ENCODE results near the gene TBX1. TPM values are rescaled to one million over a fixed set of nuclear protein-coding genes. Genes with fewer than 3 reads are reported as not detected.

The TBX1 gene
- total RNA-seq, 1 experiment from 2014 or later = 5.3 TPM

GRCh38 chr22:19730198-19730597, 30.4 kb upstream of the TBX1 start:
- Mint-ChIP-seq H3K27ac (ENCODE audit: unreplicated experiment) (no peak overlapping the region), H3K4me3 (ENCODE audit: unreplicated experiment) (peak overlapping the region; percentile 79), H3K36me3 (ENCODE audit: insufficient read depth, unreplicated experiment) (peaks cover 4% of the 10 kb centered on the region), H3K9me3 (ENCODE audit: unreplicated experiment) (no peaks in the 10 kb centered on the region), H3K4me1 (ENCODE audit: low read depth, unreplicated experiment) (no peaks in the 10 kb centered on the region), H3K27me3 (ENCODE audit: insufficient read depth, unreplicated experiment) (peaks cover 16% of the 10 kb centered on the region)
- H3K27me3 ChIP-seq (replicated peaks; ENCODE audit: control insufficient read depth, insufficient read depth, low read length) = no peaks in the 10 kb centered on the region
- peak overlapping the region; percentile 52 for H3K4me3 ChIP-seq (ENCODE audit: low read depth, low read length)
- no peaks in the 10 kb centered on the region for H3K36me3 ChIP-seq (ENCODE audit: control insufficient read depth, insufficient read depth, low read length)
- H3K4me1 ChIP-seq = peaks cover 13% of the 10 kb centered on the region
- no peak for TF ChIP-seq CTCF (IDR thresholded peaks at IDR 0.05; ENCODE audit: insufficient read depth in 1 of 2, low read depth in 1 of 2, low read length in 1 of 2, severe bottlenecking in 1 of 2, unreplicated experiment in 1 of 2)
- ChIA-PET POLR2A (no interaction called here), CTCF (interaction anchor here (0.6 to 2.3 kb wide), 29 partner anchors 12 to 633 kb away, joined by 3 to 33 read pairs (median 4); partner anchors contain the start of gene TBX1)
- BruUV-seq (replicated peaks) = no TSS peak
- no peaks in the 10 kb centered on the region for H3K9me3 ChIP-seq
- intact Hi-C loops (cut with micrococcal nuclease; ENCODE audit: unreplicated experiment) = loop anchor here (1.0 to 2.0 kb wide), 3 partner anchors 23 to 180 kb away; partner anchors contain the start of genes GNB1L and RTL10
- DNase-seq = no peak

GRCh38 chr22:19730655-19731360, 29.8 kb upstream of the TBX1 start:
- CTCF ChIA-PET = interaction anchor here (0.6 to 2.3 kb wide), 30 partner anchors 12 to 634 kb away, joined by 3 to 33 read pairs (median 4); partner anchors contain the start of gene TBX1
- peak overlapping the region; percentile 79 for H3K4me3 Mint-ChIP-seq (ENCODE audit: unreplicated experiment)
- Histone ChIP-seq H3K27me3 (replicated peaks; ENCODE audit: control insufficient read depth, insufficient read depth, low read length) (no peaks in the 10 kb centered on the region), H3K4me1 (peaks cover 13% of the 10 kb centered on the region), H3K4me3 (ENCODE audit: low read depth, low read length) (peak overlapping the region; percentile 52), H3K36me3 (ENCODE audit: control insufficient read depth, insufficient read depth, low read length) (no peaks in the 10 kb centered on the region), H3K9me3 (no peaks in the 10 kb centered on the region)
- H3K4me1 Mint-ChIP-seq (ENCODE audit: low read depth, unreplicated experiment) = no peaks in the 10 kb centered on the region
- peak; percentile 89 to 93 for TF ChIP-seq CTCF (IDR thresholded peaks at IDR 0.05; ENCODE audit: insufficient read depth in 1 of 2, low read depth in 1 of 2, low read length in 1 of 2, severe bottlenecking in 1 of 2, unreplicated experiment in 1 of 2)
- H3K36me3 Mint-ChIP-seq (ENCODE audit: insufficient read depth, unreplicated experiment) = peaks cover 4% of the 10 kb centered on the region
- POLR2A ChIA-PET = no interaction called here
- no peaks in the 10 kb centered on the region for H3K9me3 Mint-ChIP-seq (ENCODE audit: unreplicated experiment)
- peaks cover 11% of the 10 kb centered on the region for H3K27me3 Mint-ChIP-seq (ENCODE audit: insufficient read depth, unreplicated experiment)
- H3K27ac Mint-ChIP-seq (ENCODE audit: unreplicated experiment) = no peak overlapping the region
- BruUV-seq (replicated peaks) = no TSS peak
- intact Hi-C loops (cut with micrococcal nuclease; ENCODE audit: unreplicated experiment) = loop anchor here (1.0 to 2.0 kb wide), 5 partner anchors 22 to 179 kb away; partner anchors contain the start of genes GNB1L and RTL10
- peak; percentile 83 to 90 for DNase-seq

GRCh38 chr22:19731361-19732135, 29.0 kb upstream of the TBX1 start:
- Mint-ChIP-seq H3K9me3 (ENCODE audit: unreplicated experiment) (no peaks in the 10 kb centered on the region), H3K4me3 (ENCODE audit: unreplicated experiment) (peak overlapping the region; percentile 79), H3K27me3 (ENCODE audit: insufficient read depth, unreplicated experiment) (peaks cover 11% of the 10 kb centered on the region), H3K27ac (ENCODE audit: unreplicated experiment) (no peak overlapping the region), H3K4me1 (ENCODE audit: low read depth, unreplicated experiment) (no peaks in the 10 kb centered on the region), H3K36me3 (ENCODE audit: insufficient read depth, unreplicated experiment) (peaks cover 4% of the 10 kb centered on the region)
- Histone ChIP-seq H3K27me3 (replicated peaks; ENCODE audit: control insufficient read depth, insufficient read depth, low read length) (no peaks in the 10 kb centered on the region), H3K4me1 (peaks cover 13% of the 10 kb centered on the region), H3K4me3 (ENCODE audit: low read depth, low read length) (no peak overlapping the region), H3K9me3 (no peaks in the 10 kb centered on the region), H3K36me3 (ENCODE audit: control insufficient read depth, insufficient read depth, low read length) (no peaks in the 10 kb centered on the region)
- CTCF ChIA-PET = interaction anchor here (0.6 to 2.3 kb wide), 12 partner anchors 11 to 216 kb away, joined by 3 to 33 read pairs (median 6); partner anchors contain the start of gene TBX1
- POLR2A ChIA-PET = no interaction called here
- no TSS peak for BruUV-seq (replicated peaks)
- no peak for DNase-seq
- TF ChIP-seq CTCF (IDR thresholded peaks at IDR 0.05; ENCODE audit: insufficient read depth in 1 of 2, low read depth in 1 of 2, low read length in 1 of 2, severe bottlenecking in 1 of 2, unreplicated experiment in 1 of 2) = no peak
- intact Hi-C loops (cut with micrococcal nuclease; ENCODE audit: unreplicated experiment) = loop anchor here (1.0 to 2.0 kb wide), 3 partner anchors 36 to 123 kb away; partner anchors contain the start of genes GNB1L and RTL10

Data from Caco-2 (cell line).